SK-N-DZ (cell line): ENCODE data around the gene LMO2. TPM values are rescaled to one million over a fixed set of nuclear protein-coding genes. Genes with fewer than 3 reads are reported as not detected.
"Not testable (repeated sequence)": the region's sequence is repeated elsewhere in the genome, so short reads cannot be mapped to it uniquely, and the experiment has no call there.

Experiments
- DNase-seq: peaks from one replicate; pipeline ENCODE4 v3.0.0-alpha.2; 2015; ENCODE audit warnings: low spot score
- polyA plus RNA-seq, 2 experiments: library from polyadenylated mRNA; depleted of rRNA; stranded (reverse); fragments of >200 nt; gene quantifications; 2 replicates each; pipeline ENCODE4 v1.2.3, GENCODE V29; 2014

The LMO2 gene
- not detected in 2 replicates for polyA plus RNA-seq (2014; cell fraction: cytosol; rRNA removed)
- not detected in 2 replicates for polyA plus RNA-seq (2014; cell fraction: nucleus; rRNA removed)

DNA sequence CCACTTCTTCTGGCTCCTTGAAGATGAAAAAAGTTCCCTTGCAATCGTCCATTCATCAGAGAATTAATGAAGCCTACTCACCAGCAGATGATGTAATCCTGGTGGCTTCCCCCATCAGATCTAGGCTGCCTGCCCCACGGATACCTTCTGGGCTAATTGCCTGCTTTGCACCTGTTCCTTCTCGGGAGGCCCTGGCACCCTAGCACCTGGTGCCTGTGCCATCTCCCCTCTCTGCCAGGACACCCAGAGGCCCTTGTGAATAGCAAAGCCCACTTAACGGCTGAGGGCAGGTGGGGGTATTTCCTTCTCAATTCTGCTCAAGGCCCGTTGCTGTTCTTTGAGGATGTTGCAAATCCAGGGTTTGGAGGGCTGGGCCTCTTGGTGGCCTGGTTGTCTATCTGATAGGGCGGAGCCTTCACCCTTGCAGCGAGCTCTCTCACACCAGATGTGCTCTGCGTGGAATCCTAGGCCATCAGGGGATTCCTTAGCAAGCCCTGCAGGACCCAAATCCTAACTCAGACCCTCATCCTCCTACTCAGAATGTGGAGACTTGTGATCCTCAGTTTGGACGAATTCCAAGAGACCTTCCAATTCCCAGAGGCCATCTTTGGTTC lies at the start of gene LMO2:
TSS of gene LMO2 (minus strand) at position 363 of the 614 bp plus-strand sequence. CDS start 22,360 bp downstream, outside the sequence.
- DNase-seq = no peak

- no peak for DNase-seq
Measured at GRCh38 chr11:33940538-33940815, 48.6 kb upstream of the LMO2 start.

DNA sequence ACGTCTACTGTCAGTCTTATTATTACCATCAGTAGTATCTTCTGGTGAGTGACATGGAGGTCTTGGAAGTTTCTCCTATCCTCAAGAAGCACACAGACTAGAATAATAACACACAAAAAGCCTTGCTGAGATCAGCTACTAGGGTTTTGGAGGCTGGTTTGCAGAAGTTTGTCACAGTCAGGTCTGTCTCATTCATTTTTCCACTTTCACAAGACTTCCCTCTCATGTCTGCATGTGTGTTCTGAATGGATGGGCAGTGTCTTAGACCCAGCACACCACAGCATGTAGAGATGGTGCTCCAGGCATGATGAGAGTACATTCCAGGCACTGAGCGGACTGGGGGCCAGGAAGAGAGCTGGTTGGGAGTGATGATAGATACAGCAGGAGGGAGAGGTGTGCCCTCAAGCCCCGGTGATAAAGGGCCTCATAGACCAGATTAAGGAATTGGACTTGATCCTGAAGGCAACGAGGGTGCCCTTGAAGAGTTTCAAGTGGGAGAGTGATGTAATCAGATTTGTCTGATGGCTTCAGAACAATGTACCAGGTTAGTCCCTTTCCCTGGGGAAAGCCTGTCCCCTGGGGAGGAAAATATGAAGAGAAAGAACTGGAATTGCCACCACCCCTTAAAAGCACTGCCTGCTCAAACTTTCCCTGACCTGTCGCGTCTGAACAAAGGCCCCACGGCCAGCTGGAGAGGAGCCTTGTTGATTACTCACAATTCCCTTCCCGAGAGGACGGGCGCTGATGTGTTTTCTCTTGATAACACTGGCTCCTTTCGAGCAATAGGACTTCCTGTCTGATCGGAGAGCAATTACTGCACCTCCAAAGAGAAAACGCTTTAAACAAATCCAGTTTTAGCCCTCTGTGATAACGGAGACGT lies 45.1 kb upstream of the LMO2 start:
- DNase-seq = no peak

GRCh38 chr11:33935461-33936456 lies 43.9 kb upstream of the LMO2 start:
- no peak for DNase-seq

DNA sequence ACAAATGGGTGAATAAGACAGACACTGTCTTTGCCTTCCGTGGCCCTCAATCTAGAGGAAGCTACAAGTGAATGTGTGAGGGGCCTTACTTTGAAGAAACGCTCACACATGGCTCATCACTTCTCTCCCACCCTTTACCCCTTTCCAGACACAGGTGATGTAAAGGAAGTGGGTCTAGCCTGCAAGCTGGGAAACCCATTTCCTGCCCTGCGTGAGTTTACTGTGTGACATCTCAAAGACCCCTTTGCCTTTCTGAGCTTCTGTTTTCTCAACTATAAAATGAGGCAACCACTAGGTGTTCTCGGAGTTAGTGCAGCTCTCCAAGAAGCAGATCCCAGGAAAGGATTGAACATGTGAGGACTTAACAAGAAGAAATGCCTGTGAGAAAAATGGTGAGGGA lies 43.1 kb upstream of the LMO2 start:
- DNase-seq = no peak

DNA sequence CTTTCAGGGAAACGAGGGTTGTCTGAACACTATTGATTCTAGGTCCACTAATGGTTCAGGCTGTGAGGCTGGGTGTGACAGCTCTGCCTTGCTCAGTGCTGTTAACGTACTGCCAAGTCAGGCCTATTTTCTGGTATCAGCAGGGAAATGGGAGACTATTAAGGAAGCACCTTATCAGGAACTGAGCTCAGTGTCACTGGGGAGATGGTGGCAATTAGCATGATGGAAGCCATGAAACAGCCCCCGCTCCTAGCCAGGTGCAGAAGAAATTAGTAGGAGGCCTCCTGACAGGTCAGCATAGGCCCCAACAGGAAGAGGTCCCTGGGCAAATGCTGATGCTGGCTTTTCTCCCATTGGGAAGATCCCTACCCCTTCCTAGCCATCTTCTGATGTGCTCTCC lies 42.6 kb upstream of the LMO2 start:
- no peak for DNase-seq

GRCh38 chr11:33933602-33934001 lies 41.7 kb upstream of the LMO2 start:
- DNase-seq = no peak

DNA sequence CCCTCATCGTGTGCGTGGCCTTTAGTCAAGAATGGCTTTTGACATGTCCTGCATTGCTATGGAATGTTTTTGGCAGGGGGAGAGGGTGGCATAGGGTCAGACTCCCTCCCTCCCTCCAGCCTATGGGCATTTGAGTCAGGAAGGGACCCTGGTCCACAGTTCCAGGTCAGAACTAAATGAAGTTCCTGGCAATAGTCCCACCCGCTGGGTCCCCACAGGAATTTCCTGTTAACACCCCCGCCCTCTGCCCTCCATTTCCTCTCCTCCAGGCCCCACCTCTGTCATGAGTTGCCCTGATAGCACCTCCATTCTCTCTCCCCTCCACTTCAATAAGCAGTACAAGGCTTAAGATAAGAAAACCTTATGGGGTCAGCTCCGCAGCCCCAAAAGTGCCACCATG lies 40.8 kb upstream of the LMO2 start:
- no peak for DNase-seq

GRCh38 chr11:33931739-33932366 lies 40.0 kb upstream of the LMO2 start:
- DNase-seq = not testable (repeated sequence)

DNA sequence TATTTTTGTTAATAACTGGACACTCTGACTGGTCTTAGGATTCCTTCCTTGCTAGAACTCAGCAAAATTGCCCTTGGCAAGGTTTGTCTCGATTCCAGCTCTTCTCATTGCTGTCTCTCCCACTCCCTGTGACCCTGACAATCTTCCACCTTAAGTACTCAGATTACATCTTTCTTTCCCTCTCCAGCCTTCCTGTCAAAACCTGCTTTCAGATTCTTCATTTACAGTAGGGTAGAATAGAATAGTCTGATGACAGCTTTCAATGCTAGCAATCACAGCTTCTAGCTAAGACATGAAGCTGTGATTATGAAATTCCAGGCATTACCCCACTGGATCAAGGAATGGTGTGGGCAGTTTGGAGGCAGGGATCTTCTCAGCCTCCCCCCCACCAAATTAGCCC lies 39.2 kb upstream of the LMO2 start:
- no peak for DNase-seq

DNA sequence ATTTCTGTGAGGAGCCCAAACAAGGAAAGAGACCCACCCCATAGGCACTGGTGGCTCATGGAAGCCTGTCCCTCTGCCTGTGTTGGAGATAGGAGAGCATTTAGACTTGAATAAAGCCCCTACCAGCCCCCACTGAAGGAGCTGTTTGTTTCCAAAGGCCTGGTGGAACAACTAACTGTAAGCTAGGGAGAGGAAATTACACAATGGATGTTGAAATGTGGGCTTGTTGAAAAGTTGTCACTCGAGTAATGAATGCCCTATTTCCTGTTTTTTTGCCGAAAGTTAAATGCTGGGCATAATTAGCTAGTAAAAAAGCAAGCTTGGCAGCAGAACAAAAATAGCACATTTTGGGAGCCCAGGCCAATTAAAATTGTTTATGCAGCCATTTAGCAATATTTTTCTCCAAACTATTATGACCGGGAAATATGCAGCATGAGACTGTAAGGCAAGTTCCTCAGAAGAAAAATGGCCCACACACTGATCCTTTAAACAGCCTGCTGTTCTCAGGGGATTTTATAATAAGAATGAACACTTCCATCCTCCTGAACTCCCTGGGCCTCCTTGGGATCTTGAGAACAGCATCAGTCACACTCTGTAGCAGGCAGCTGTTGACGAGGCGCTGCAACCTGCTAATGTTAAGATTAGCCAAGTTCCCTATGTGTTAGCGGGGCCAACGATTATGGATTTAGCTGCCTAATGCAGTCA lies 38.6 kb upstream of the LMO2 start:
- DNase-seq = no peak

DNA sequence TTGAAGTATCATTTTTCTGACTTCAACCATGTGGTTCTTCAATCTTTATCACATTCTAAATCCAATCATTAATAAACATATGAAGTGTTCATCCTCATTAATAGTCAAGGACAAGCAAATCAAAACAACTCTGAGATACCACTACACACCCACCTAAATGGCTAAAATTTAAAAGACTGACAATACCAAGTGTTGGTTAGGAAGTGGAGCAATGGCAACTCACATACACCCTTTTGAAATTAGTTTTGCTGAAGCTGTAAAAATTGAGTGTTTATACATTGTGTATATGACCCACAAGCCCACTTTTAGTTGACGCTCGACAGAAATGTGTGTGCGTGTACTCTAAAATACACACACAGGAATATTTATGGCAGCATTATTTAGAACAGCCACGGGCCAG lies 36.7 kb upstream of the LMO2 start:
- DNase-seq = no peak

DNA sequence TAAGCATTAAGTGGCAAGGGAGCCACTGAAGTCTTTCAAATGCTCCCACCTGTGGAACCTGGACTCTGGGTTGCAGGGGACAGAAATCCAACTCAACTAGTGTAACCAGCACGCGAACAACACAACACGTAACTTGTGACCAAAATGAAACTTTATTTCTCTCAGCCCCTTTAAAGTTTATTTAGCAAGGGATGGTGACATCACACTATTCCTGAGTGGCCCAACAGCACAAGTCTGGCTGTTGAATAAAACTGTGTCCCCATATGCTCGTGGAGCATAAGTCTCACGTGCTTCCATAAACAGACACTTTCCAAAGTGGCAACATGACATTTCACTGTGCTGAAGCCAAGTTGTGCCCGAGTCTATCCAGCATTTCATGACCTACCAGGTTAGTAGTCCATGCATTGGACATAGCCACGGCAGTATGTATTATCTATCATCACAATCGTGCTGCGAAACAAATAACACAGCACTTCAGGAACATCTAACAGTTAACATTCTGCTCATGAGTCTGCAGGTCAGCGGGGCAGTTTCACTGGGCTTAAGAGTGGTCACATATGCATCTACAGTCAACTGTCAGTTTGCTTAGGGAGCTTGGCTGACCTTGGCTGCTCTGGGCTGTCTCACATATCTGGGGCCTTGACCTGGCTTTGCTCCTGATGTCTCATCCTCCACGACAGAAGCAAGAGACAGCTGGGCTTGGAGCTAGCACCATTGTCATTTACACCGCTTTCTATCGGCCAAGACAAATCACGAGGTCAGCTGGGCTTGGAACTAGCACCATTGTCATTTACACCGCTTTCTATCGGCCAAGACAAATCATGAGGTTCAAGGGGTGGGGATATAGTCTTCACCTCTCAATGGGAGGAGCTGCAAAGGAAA lies 35.0 kb upstream of the LMO2 start:
- no peak for DNase-seq

- DNase-seq = peak; percentile 13
Measured at GRCh38 chr11:33924341-33924740, 32.5 kb upstream of the LMO2 start.

- DNase-seq = no peak
Measured at GRCh38 chr11:33923626-33924025, 31.8 kb upstream of the LMO2 start.

GRCh38 chr11:33920838-33921613 lies 29.1 kb upstream of the LMO2 start:
- no peak for DNase-seq

- DNase-seq = no peak
Measured at GRCh38 chr11:33919645-33920044, 27.8 kb upstream of the LMO2 start.

- DNase-seq = not testable (repeated sequence)
Measured at GRCh38 chr11:33917402-33917801, 25.5 kb upstream of the LMO2 start.

DNA sequence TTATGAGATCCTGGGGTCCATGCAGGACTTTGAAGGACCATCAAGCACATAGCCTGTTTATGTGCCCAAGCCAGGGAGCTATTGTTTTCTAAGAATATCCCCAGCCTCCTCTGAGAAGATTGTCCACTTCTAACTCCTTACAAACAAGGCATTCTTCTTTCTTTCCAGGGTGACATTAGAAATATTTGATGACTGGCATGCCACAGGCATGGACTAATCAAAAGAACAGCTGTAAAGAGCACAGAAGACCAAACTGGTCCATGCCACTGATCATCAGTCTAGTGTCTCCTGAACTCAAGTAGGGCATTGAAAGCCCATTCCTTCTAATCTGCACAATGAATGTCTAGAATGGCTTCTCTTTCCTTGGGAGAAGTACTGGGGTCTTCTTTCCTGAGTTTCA lies 24.9 kb upstream of the LMO2 start:
- no peak for DNase-seq
